Esophagus (tissue), 2 donors: Measurements from ENCODE around the gene SLC6A12. TPM values are rescaled to one million over a fixed set of nuclear protein-coding genes. Genes with fewer than 3 reads are reported as not detected.

Experiments
- H3K27ac ChIP-seq, 2 donors: one replicate each; pipeline ENCODE4 v1.5.1; 2013; ENCODE audit warnings: low read depth in 2 of 2, mild to moderate bottlenecking in 2 of 2, inconsistent platforms in 1 of 2, low read length in 1 of 2, moderate library complexity in 1 of 2
- H3K27me3 ChIP-seq, 2 donors: one replicate each; pipeline ENCODE4 v1.6.1; 2013; ENCODE audit warnings: low read length in 2 of 2, control low read depth in 1 of 2, mild to moderate bottlenecking in 1 of 2; ENCODE audit not compliant: insufficient read depth in 2 of 2, control insufficient read depth in 1 of 2
- H3K36me3 ChIP-seq, 2 donors: one replicate each; pipeline ENCODE4 v1.6.1; 2013; ENCODE audit warnings: low read length in 1 of 2; ENCODE audit not compliant: control insufficient read depth in 2 of 2, insufficient read depth in 2 of 2
- H3K4me1 ChIP-seq, 2 donors: one replicate each; pipeline ENCODE4 v1.6.1; 2013; ENCODE audit warnings: low read length in 1 of 2; ENCODE audit not compliant: control insufficient read depth in 2 of 2, insufficient read depth in 2 of 2
- H3K4me3 ChIP-seq, 2 donors: one replicate each; pipeline ENCODE4 v1.5.1; 2013; ENCODE audit warnings: low read length in 2 of 2, mild to moderate bottlenecking in 2 of 2, low read depth in 1 of 2, moderate library complexity in 1 of 2
- H3K9me3 ChIP-seq, 2 donors: one replicate each; pipeline ENCODE4 v1.6.1; 2013; ENCODE audit warnings: mild to moderate bottlenecking in 2 of 2, low read depth in 1 of 2, low read length in 1 of 2, moderate library complexity in 1 of 2; ENCODE audit not compliant: control insufficient read depth in 2 of 2, insufficient read depth in 1 of 2
- WGBS, 2 donors: extraction: QIAGEN DNeasy Blood & Tissue Kit; methylation state at CpG; one replicate each; pipeline ENCODE4 v1.1.7; 2013; 5-methylcytosine and 5-hydroxymethylcytosine counted together
- polyA plus RNA-seq, 2 donors: library from polyadenylated mRNA; stranded (reverse); fragments of 200-250 nt; gene quantifications; one replicate each; pipeline ENCODE4 v1.2.3, GENCODE V29; 2013
- donor health status: healthy with polysubstance abuse.
- donor health status: Bipolar disorder and iron deficiency.

SLC6A12 gene
- polyA plus RNA-seq, 2 donors = 0.11 TPM; not detected in 1

GRCh38 chr12:143964-144649 lies 69.8 kb downstream of the SLC6A12 start:
- H3K36me3 ChIP-seq = no peaks in the 10 kb centered on the region
- no peak overlapping the region for H3K4me3 ChIP-seq
- H3K27me3 ChIP-seq = no peaks in the 10 kb centered on the region
- peak overlapping the region; percentile 52 to 68 for H3K27ac ChIP-seq
- H3K4me1 ChIP-seq = peaks cover 0 to 12% of the 10 kb centered on the region in 2 donors
- no peaks in the 10 kb centered on the region for H3K9me3 ChIP-seq
- WGBS, 2 donors = 50 to 52% methylated on average over 19 of the region's 19 CpGs

- no peaks in the 10 kb centered on the region for H3K36me3 ChIP-seq
- no peaks in the 10 kb centered on the region for H3K9me3 ChIP-seq
- H3K4me3 ChIP-seq = no peak overlapping the region
- WGBS, 2 donors = 77% methylated on average over 5 of the region's 5 CpGs
- H3K27me3 ChIP-seq = peaks cover 0 to 6% of the 10 kb centered on the region in 2 donors
- peaks cover 0 to 12% of the 10 kb centered on the region in 2 donors for H3K4me1 ChIP-seq
- H3K27ac ChIP-seq = no peak overlapping the region
Observed at GRCh38 chr12:140162-140561, 73.8 kb downstream of the SLC6A12 start.

Other genes with a start within 250 kb of the SLC6A12 start
- gene IQSEC3, start 147.4 kb downstream of the SLC6A12 start, polyA plus RNA-seq = under 1 TPM; 0.13 to 0.14 TPM
- gene SLC6A13, start 48.7 kb upstream of the SLC6A12 start, polyA plus RNA-seq = under 1 TPM in 1 of 2 donors, not detected in 1; 0.10 TPM
- gene KDM5A, start 175.2 kb upstream of the SLC6A12 start, polyA plus RNA-seq = 1 to 10 TPM; 6.6 to 6.8 TPM
- 1 to 10 TPM; 4.7 to 4.8 TPM for gene CCDC77, start 187.5 kb upstream of the SLC6A12 start, polyA plus RNA-seq
- gene B4GALNT3, start 245.8 kb upstream of the SLC6A12 start, polyA plus RNA-seq = 1 to 10 TPM; 8.1 to 8.9 TPM